NCI-H510A (cell line): ENCODE results near the gene RIPK4.

ENCODE experiments used
- DNase-seq: peaks from one replicate; lab custom pipeline; 2025; lab: John Stamatoyannopoulos, UW

The RIPK4 gene

DNA sequence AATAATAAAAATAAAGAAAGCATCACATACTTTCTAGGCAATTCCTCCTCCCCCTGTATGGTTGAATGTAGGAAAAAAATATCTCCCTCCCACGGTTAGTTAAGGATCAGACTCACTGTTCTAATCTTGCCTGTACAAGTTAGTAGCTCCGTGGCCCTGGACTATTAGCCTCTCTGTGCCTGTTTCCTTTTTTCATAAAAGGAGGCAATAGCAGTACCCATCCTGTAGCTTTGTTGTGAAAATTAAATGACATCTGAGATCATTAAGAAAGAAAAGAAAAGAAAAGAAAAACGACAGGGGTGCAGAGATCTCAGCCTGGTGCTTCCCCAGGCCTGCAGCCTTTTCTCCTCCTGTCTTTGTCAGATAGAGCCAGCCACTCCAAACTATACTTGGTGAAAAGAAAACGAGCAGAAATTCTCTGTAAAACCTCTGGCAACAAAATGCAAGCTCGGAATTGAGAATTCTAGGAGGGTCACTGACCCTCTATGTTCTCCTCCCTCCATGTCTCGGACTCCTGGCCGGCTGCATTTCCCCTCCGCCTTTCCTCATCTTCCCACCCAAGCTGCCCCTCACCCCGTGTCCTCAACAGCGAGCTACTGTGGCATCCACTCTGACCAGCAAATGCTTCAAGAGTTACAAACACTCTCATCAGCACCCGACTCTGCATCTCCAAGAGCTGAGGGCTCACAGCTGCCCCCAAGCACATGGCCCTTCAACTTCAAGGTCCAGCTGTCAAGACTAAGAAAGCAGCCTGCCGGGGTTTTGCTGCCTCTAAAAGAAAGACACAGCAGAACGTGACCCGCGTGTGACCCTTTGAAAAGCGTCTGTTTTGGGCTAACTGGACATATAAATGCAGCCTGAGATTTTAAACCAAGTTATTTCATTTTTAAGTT, 13.6 kb downstream of the RIPK4 start:
- DNase-seq: no peak

DNA sequence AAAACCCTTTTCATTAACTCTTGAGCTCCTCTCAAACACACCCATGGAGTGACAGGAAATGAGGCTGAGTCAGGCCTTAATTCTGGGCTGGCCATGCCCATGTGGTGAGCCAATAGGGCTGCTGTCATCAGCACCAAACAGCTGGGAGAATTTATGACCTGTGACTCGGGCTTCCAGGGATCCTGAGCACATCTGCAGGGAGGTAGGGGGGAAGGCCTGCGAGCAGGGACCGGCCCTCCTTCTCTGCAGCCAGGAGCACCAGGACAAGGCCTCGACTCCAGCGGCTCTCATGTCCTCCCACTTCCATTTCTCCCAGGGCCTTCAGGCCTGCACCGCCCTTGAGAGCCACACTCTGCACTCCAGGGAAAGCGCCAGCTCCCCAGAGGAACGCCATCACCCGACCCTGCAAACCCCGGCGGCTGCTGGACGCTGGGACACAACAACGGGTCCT, 14.6 kb downstream of the RIPK4 start:
- peak; percentile 50 for DNase-seq

GRCh38 chr21:41751611-41752011, 15.2 kb downstream of the RIPK4 start:
- DNase-seq: peak; percentile 78

DNA sequence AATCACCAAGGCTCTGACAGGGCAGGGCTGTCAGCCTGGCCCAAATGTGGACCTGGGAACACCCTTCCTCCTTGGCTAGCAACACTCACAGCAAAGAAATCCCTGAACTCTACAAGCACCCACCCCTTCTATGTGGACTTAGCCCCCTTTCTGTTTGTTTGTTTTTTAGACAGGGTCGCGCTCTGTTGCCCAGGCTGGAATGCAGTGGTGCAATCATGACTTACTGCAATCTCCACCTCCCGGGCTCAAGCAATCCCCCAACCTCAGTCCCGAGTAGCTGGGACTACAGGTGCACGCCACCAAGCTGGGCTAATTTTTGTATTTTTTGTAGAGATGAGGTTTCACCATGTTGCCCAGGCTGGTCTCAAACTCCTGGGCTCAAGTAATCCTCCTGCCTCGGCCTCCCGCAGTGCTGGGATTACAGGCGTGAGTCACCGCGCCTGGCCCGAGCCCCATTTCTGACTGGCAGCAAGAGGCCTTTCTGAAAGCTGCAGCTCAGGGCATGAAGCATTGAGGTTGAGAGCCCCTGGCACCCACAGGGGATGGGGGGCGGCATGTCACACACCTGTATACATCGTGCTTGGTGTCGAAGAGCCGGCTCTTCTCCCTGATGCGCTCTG, 16.2 kb downstream of the RIPK4 start:
- no peak for DNase-seq

- DNase-seq: no peak
These were observed 16.8 kb downstream of the RIPK4 start for GRCh38 chr21:41750051-41750450.

DNA sequence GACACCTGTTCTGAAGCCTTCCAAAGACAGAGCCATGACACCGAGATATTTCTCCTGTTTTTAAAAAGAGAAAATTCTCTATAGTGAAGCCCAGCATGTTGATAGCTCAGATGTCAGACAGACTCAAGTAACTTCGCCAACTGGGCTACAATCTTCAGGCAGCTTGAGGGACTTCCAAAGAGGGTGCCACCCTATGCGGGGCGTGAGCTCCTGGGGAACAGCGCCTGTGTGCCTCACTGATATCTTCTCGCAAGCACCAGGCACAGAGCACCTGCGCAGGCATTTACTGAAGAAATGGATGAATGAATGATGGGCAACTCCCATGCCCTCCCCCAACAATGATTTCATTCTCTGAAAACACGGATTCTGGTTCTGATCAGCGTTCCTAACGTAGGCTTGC, 17.6 kb downstream of the RIPK4 start:
- no peak for DNase-seq

GRCh38 chr21:41747943-41748738, 18.7 kb downstream of the RIPK4 start:
- DNase-seq: no peak

GRCh38 chr21:41746744-41747006, 20.2 kb downstream of the RIPK4 start:
- no peak for DNase-seq

DNA sequence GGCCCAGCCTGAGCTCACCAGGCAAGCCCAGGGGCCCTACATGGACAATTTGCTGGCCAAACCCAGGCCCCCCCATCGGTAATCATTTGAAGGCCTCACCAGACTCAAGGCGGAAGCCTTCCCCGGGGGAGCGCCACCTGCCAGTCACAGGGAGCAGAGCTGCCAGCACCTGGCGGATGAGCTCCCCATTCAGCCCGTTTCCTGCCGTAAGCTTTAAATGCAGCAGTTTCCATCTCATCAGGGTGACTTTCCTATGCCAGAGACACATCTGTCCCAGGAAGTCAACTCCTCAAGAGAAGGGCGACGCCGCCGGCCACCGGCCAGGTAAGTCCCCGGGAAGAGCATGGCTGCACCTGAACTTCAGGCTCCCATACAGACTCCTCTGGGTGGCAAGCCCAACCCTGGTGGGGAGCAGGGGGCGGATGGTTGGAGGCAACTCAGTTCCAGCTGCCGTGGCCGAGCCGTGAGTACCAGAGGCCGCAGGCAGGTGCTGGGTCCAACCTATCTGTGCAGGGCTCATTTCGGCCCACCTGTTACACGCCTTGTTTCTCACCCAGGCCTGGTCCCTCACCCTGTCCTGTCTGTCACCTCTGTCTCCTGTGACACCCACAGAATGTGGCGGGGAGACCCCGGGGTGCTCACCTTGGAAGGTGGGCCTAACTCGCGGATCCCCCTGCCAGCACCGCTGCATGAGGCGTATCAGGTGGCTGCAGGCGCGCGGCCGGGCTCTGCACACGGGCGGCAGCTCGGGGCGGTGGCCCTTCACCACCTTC, 20.7 kb downstream of the RIPK4 start:
- DNase-seq: no peak

- DNase-seq: no peak
These were observed 21.6 kb downstream of the RIPK4 start for GRCh38 chr21:41745026-41745820.

DNA sequence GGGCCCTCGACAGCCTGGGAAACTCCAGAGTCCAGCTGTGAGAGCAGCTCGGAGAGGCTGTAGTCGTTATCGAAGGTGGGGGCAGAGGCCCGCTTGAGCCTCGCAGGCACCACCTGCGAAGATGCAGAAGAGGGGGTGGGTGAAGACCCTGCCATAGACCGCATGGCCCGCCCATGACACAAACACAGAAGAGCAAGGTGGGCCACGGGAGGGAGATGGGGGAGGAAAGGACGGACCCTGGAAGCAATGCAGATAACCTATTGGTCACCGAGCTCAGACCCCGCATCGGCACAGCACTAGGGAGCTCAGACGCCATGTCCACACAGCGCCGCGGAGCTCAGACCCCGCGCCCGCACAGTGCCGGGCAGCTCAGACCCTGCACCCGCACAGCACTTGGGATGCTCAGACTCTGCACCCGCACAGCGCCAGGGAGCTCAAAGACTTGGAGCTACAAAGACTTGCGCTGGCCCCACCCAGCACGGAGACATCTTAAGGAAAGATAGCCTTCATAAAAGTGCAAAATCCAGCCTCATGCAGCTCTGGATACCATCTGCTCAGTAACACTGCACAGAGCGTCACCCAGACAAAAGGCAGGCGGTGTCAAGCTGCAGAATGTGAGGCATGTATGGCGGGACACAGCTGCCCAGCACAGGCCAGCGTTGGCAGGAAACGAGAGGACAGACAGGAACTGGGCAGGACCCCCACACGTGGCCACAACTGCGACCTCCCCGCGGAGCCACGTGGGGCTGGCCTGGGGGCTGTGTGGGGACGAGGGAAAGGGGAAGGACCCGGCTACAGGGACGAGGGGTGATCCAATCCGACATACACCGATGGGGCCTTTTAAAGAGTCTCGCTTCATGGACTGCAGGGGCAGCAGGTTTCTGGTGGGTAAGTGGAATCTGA, 22.6 kb downstream of the RIPK4 start:
- no peak for DNase-seq

DNA sequence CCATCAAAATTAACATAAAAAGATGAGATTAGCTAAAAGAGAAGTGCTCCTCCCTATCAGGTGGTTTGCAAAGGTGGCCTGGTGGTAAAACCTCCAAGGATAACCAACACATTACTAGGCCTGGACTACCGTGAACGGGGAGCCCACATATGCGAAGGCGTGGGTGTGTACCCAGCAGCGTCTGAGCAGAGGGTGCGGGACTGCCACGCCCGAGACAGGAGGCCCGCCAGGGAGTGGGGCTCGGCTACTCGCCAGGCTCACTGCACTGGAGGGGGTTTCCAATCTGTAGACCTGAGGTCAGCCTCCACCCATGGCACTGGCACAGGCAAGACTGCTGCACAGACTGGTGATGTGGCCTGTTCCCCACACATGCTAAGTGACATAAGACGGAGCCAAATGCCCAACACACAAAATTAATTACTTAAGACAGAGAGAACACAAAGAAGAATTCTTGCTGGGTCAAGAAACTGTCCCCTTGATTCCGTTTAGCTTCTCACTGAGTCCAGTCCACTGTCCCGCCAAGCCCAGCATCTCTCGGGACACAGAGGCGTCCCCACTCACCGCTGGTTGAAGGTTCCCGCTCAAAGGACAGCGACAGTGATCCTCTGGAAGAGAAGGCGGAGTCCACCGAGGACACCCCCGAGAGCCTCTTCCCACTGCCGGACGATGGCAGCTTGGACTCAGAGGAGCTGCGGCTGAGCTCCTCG, 23.4 kb downstream of the RIPK4 start:
- DNase-seq: no peak

GRCh38 chr21:41742073-41742875, 24.6 kb downstream of the RIPK4 start:
- DNase-seq: no peak

DNA sequence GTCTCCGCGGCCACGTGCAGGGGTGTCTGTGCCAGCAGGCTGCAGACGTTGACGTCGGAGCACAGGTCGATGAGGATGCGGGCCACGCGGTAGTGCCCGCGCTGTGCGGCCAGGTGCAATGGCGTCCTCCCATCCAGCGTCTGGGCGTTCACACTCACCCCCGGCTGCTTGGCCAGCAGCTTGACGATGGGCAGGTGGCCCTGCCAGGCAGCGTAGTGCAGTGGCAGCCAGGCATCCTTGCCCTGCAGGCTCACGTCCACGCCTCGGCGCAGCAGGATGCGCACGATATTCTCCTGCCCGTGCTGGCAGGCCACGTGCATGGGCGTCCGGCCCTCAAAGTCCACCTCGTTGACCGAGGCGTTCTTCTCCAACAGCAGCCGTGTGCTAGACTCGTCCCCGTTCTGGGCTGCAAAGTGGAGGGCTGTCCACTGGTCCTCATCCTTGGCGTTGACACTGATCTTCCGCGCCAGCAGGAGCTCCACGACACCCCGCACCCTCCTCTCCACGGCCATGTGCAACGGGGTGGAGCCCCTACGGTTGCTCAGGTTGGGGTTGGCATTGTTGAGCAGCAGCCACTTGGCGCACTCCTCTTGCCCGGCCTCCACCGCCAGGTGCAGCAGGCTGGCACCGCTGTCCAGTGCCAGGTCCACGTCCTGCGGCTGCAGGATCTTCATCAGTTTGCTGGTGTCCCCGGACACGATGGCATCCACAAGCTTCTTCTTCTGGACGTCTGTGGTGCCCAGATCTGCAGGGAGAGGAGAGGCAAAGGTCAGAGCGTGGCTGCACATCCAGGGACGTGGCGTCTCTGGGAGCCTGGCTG, 25.4 kb downstream of the RIPK4 start:
- no peak for DNase-seq

- no peak for DNase-seq
These were observed 26.1 kb downstream of the RIPK4 start for GRCh38 chr21:41740604-41741252.

GRCh38 chr21:41739936-41740335, 26.9 kb downstream of the RIPK4 start:
- DNase-seq: no peak

DNA sequence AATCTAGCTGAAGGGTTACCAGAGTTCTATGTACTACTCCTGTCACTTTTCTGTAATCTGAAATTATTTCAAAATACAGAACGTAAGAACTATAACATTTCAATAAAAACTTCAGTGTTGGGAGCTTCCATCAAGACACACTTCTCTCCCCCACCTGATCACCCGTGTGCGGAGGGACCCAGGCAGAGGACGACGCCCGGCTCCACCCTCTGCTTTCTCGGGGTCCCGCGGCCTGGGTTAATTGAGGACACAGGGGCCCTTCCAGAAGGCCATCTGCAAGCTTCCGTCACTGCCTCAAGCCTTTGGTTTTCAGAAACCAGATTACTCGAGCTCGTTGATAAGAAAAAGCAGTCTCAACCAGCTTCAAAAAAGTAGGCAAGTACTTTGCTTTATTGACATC, 27.8 kb downstream of the RIPK4 start:
- DNase-seq: no peak
